H1 (cell line): ENCODE measurements around the gene TGFA. TPM values are rescaled to one million over a fixed set of nuclear protein-coding genes. Genes with fewer than 3 reads are reported as not detected.

Experiments used
- ATF2 ChIP-seq: IDR thresholded peaks from 2 replicates; pipeline ENCODE4 v1.6.1; 2012; ENCODE audit warnings: low read length, inconsistent platforms
- ATF3 ChIP-seq: IDR thresholded peaks from 2 replicates; pipeline ENCODE4 v1.6.1; 2011; ENCODE audit warnings: low read depth, mild to moderate bottlenecking, low read length; ENCODE audit not compliant: insufficient read depth
- BCL11A ChIP-seq, 2 experiments: IDR thresholded peaks; one replicate each; pipeline ENCODE4 v1.6.1; 2011; ENCODE audit warnings: low read depth in 2 of 2, low read length in 2 of 2, mild to moderate bottlenecking in 2 of 2
- CEBPB ChIP-seq: IDR thresholded peaks from 2 replicates; pipeline ENCODE4 v1.6.1; 2012; ENCODE audit warnings: low read depth, low read length
- CREB1 ChIP-seq: IDR thresholded peaks from 2 replicates; pipeline ENCODE4 v1.6.1; 2012; ENCODE audit warnings: inconsistent platforms
- CTBP2 ChIP-seq: IDR thresholded peaks from 2 replicates; pipeline ENCODE4 v1.7.0; 2011; ENCODE audit warnings: borderline replicate concordance, mild to moderate bottlenecking, moderate library complexity, mixed read lengths, low read length; ENCODE audit not compliant: insufficient read depth, insufficient read length
- CTCF ChIP-seq, 3 experiments: IDR thresholded peaks; 1 replicate in 2 of 3; 2 replicates in 1 of 3; pipeline versions ENCODE4 v1.5.1 to v1.6.1; 2011; ENCODE audit warnings: low read length in 3 of 3, mild to moderate bottlenecking in 3 of 3, inconsistent platforms in 2 of 3, low read depth in 1 of 3, moderate library complexity in 1 of 3; ENCODE audit not compliant: insufficient read depth in 1 of 3; ENCODE audit errors: control extremely low read depth in 1 of 3
- EGR1 ChIP-seq: IDR thresholded peaks from 2 replicates; pipeline ENCODE4 v1.6.1; 2011; ENCODE audit warnings: low read depth, low read length, borderline replicate concordance
- EZH2 ChIP-seq: fragments of 200-600 bp; sonication (generic); IDR thresholded peaks from 2 replicates; pipeline ENCODE4 v1.7.1; 2012; ENCODE audit warnings: low read depth, mild to moderate bottlenecking, moderate library complexity, low read length, inconsistent platforms; ENCODE audit not compliant: severe bottlenecking
- FOSL1 ChIP-seq: IDR thresholded peaks from 2 replicates; pipeline ENCODE4 v1.6.1; 2011; ENCODE audit warnings: mild to moderate bottlenecking, low read depth, low read length, moderate library complexity; ENCODE audit not compliant: insufficient read depth
- GABPA ChIP-seq: IDR thresholded peaks from 2 replicates; pipeline ENCODE4 v1.6.1; 2011; ENCODE audit warnings: mild to moderate bottlenecking, low read length, moderate library complexity, borderline replicate concordance; ENCODE audit not compliant: insufficient read depth
- MAFK ChIP-seq: IDR thresholded peaks from 2 replicates; pipeline ENCODE4 v1.6.1; 2012; ENCODE audit warnings: low read depth, mild to moderate bottlenecking, improper control_type of control experiment, low read length
- POLR2A ChIP-seq, 2 experiments: IDR thresholded peaks; 1 replicate in 1 of 2; 2 replicates in 1 of 2; pipeline ENCODE4 v1.6.1; 2011; ENCODE audit warnings: low read depth in 2 of 2, low read length in 2 of 2, mild to moderate bottlenecking in 2 of 2; ENCODE audit errors: control extremely low read depth in 1 of 2
- RXRA ChIP-seq: IDR thresholded peaks from 2 replicates; pipeline ENCODE4 v1.6.1; 2011; ENCODE audit warnings: low read depth, mild to moderate bottlenecking, low read length, moderate library complexity; ENCODE audit not compliant: insufficient read depth
- SP1 ChIP-seq: IDR thresholded peaks from 2 replicates; pipeline ENCODE4 v1.6.1; 2011; ENCODE audit warnings: low read depth, low read length
- SP2 ChIP-seq: IDR thresholded peaks from 2 replicates; pipeline ENCODE4 v1.6.1; 2012; ENCODE audit warnings: mild to moderate bottlenecking, low read length, inconsistent platforms
- TAF1 ChIP-seq: IDR thresholded peaks from 2 replicates; pipeline ENCODE4 v1.6.1; 2011; ENCODE audit warnings: mild to moderate bottlenecking, low read depth, low read length
- TBP ChIP-seq: IDR thresholded peaks from 2 replicates; pipeline ENCODE4 v1.6.1; 2011; ENCODE audit warnings: low read depth, low read length, improper control_type of control experiment
- YY1 ChIP-seq: IDR thresholded peaks from 2 replicates; pipeline ENCODE4 v1.6.1; 2011; ENCODE audit warnings: low read depth, mild to moderate bottlenecking, low read length
- polyA plus RNA-seq, 7 experiments: library from polyadenylated mRNA; depleted of rRNA in 3 of 7; stranded (reverse) in 5 of 7; unstranded in 2 of 7; fragments of >200 nt in 5 of 7; fragments of 200-250 nt in 2 of 7; gene quantifications; 1 replicate in 5 of 7; 2 replicates in 1 of 7; 4 replicates in 1 of 7; pipeline versions ENCODE4 v1.2.1 to v1.2.3, GENCODE V29; 2011 to 2013; ENCODE audit warnings: missing spikeins in 2 of 7, mixed read lengths in 2 of 7
- total RNA-seq: library from RNA; stranded (reverse); fragmentation: NEBNext Ultra II Directional; extraction: Animal tissue kit (Norgen Biotek cat#: 25700); gene quantifications from 2 replicates; pipeline ENCODE4 v1.2.1, GENCODE V29; 2021

TGFA gene
- total and polyA plus RNA-seq, 2 of the 8 experiments (the other 6 are each of a cell fraction or from before 2014, with no cell fraction given) = 1.8 to 3.7 TPM

GRCh38 chr2:70477441-70477844 is 76.2 kb downstream of the TGFA start (continued):
- TF ChIP-seq CTCF (IDR thresholded peaks at IDR 0.05; ENCODE audit: control extremely low read depth in 1 of 3, insufficient read depth in 1 of 3, low read depth in 1 of 3, low read length in 3 of 3) (no peak), GABPA (no peak), YY1 (no peak), CTBP2 (no peak), TAF1 (0 out of 2 replicates have a peak, but pooled peaks have one; percentile 39), BCL11A (IDR thresholded peaks at IDR 0.05; ENCODE audit: low read depth in 2 of 2, low read length in 2 of 2) (no peak), CEBPB (no peak), SP2 (no peak), EZH2 (no peak), MAFK (no peak), CREB1 (no peak), POLR2A (IDR thresholded peaks at IDR 0.05; ENCODE audit: control extremely low read depth in 1 of 2, low read depth in 2 of 2, low read length in 2 of 2) (no peak; a peak in 1 of 3 replicates), FOSL1 (no peak), RXRA (no peak), ATF3 (peak; percentile 66; the same call in 1 of the 2 replicates), SP1 (no peak), TBP (no peak), ATF2 (no peak), EGR1 (no peak)
